Measurements from ENCODE around the gene XYLT1.
"Not testable (repeated sequence)": the region's sequence is repeated elsewhere in the genome, so short reads cannot be mapped to it uniquely, and the experiment has no call there.

XYLT1 gene

DNA sequence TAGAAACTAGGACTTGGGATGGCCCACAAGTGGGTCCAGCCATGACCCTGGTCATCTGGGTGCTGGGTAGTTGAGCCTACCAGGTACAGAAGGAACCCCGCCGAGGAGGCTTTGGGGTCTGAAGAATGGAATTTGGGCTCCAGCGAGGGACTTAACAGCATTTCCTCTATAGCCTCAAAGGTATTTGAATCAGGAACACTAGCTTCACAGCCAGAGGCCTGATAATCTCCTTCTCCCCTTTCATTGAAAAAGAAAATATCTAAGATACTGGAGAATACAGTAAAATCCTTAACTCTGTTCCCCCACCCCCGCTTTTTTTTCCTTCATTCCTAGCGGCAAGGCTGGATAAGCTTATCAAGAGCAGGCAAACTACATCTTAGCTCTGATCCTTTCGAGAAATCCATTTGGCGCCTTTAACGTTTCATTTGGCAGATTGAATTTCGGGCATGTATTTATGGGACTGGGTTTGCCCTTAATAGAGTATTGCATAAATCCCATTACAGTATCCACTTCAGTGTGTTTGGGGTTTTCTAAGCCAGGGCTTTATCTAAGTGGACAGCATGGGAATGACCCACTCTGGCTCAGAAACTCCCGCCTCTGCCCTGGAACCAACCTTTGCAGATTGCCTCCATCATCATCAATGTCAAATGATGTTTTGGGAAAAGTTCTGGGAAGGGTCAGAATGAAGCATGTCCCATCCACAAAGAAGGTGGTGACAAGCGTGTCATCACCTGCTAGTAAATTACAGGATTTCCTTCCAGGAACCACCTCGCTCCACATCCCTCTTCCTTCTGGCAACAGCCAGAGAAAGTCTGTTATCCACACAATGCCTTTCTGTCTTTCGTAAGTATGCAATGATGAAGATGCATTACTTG lies 36.9 kb downstream of the XYLT1 start:
- in situ Hi-C loops (cut with HindIII; ENCODE audit: low sequenced_read_pairs), result no loop called here

DNA sequence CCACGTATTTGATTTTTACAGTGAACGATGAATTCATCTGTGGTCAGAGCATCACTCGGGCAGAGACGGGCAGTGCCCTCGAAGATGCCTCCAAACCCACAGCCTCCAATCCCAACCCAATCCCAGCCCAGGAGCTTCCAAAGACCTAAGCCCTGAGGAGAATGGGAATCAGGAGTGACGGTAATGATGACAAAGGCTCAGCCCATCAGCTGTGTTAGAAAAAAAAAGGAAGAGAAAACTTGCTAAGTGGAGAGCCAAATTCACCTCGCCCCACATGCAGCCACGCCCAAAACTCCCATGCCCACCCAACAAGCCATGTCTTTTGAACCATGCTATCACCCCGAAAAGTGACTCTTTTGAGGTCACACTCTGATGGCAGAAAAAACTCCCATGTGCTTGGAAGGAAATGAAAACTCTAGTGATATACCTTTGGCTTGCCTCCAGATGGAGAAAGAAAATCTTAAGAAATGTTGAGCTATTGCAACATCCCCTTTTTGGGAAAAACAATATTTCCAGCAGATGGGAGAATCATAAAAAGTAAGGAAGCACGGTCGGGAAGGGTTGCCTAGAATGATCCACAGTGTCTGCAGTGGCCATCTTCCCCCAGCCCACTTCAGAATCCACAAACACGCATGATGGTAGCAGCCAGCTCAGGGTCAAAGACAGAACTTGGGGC lies 37.7 kb downstream of the XYLT1 start:
- in situ Hi-C loops (cut with HindIII; ENCODE audit: low sequenced_read_pairs), result no loop called here

DNA sequence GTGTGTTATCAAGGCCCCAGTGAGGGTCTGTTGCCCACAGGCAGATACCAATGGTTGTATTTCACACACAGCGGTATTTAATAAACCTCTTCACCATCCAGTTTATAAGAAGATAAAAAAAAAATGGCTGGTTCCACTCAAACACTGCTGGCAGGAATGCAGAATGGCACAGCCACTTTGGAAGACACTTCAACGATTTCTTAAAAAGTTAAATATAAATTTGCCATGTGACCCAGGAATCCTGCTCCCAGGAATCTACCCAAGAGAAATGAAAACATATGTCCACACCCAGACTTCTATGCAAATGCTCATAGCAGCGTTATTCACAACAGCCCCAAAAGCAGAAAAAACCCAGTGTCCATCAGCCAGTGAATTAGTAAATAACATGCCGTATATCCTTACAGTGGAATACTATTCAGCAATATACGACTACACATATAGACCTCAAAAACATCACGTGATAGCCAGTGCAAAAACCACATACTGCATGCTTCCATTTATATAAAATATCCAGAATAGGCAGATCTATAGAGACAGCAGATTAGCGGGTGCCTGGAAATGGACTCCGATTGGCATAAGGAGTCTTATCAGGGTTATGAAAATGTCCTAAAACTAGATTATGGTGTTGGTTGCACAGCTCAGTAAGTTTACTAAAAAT lies 38.7 kb downstream of the XYLT1 start:
- in situ Hi-C loops (cut with HindIII; ENCODE audit: low sequenced_read_pairs), result no loop called here

DNA sequence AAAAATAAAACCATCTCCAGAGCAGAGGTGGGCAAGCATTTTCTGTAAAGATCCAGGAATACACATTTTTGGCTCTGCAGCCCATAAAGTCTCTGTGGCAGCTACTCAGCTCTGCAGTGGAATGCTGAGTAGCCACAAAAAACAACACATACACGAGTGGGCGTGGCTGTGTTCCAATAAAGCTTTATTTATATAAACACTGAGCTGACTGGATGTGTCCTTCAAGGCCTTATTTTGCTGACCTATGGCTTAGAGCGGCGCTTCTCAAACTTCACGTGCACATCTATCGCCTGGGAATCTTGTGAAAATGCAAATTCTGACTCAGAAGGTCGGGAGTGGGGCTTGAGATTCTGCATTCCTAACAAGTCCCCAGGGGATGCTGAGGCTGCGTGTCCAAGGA lies 39.7 kb downstream of the XYLT1 start:
- in situ Hi-C loops (cut with HindIII; ENCODE audit: low sequenced_read_pairs), result no loop called here

DNA sequence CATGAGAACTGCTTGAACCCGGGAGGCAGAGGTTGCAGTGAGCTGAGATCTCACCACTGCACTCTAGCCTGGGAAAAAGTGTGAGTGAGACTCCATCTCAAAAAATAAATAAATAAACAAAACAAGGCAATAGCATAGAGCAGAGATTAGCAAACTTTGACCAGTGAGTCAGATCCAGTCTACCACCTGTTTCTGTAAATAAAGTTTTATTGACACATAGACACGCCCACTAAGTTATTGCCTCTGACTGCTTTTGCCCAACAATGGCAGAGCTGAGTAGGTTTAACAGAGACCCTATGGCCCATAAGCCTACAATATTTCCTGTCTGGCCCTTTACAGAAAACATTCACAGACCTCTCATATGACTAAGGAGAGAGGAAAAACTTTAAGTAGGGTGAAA lies 44.3 kb downstream of the XYLT1 start:
- in situ Hi-C loops (cut with HindIII; ENCODE audit: low sequenced_read_pairs), result no loop called here

DNA sequence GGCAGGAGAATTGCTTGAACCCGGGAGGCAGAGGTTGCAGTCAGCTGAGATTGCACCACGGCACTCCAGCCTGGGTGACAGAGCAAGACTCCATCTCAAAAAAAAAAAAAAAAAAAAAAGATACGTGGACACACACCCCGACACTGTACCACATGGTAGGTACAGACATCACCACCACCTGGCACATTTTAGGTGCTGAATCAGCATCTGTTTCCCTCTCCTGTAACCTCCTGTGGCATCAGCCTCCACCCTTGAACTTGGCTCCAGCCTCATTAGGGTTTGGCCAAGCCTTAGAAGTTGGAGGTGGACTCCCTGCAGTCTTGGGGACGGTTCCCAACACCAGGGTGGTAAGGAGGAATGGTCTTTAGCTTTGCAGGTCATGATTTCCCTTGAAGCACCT lies 46.0 kb downstream of the XYLT1 start:
- in situ Hi-C loops (cut with HindIII; ENCODE audit: low sequenced_read_pairs), result no loop called here

DNA sequence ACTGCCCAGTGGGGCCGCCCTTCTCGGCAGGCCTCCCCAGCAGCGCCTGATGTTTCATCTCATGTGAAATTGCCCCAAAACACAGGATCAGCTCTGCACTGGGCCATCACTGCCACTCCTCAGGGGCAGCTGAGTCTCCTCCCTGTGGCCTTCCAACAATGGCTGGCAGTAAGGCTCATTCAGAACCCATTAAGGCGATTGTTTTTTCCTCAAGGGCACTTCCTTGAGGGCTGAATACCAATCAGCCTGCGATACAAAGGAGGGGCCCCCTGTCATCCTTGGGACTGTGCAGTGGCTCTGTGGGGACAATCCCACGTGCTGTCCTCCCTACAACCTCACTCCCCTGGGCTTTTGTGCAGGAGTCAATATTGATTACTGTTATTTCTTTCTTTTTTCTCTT lies 47.5 kb downstream of the XYLT1 start:
- in situ Hi-C loops (cut with HindIII; ENCODE audit: low sequenced_read_pairs), result no loop called here

DNA sequence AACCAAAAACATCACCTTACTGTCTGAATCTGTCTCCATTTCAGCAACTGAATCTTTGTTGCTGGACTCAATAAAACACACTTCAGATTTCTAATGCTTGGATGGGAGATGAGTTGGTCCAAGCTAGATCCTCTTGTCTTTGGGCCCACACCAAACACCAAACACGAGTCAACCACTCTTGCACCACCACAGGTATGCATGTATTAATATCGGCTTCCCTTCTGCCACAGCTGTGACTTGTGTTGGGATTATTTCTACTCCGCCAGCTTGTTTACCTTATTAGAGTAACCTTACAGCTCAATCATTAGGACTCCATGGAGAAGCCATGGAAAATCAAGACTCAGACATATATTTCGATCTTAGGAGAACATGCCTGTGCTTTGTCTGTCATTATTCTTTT lies 49.9 kb downstream of the XYLT1 start:
- in situ Hi-C loops (cut with HindIII; ENCODE audit: low sequenced_read_pairs), result no loop called here

DNA sequence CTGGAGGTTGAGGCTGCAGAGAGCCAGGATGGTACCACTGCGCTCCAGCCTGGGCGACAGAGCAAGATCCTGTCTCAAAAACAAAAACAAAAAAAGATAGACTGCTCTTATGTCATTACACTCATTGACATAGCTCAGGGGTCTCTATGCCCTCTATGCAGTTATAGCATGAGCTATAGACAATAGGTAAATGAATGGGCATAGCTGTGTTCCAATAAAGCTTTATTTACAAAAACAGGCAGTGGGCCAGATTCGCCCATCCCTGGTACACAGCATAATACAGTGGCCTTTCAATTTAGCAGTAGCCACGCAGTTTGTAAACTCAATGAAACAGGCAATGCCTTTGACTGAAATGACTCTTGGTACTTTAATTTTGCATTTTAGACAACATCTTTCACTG lies 51.5 kb downstream of the XYLT1 start:
- in situ Hi-C loops (cut with HindIII; ENCODE audit: low sequenced_read_pairs), result no loop called here

DNA sequence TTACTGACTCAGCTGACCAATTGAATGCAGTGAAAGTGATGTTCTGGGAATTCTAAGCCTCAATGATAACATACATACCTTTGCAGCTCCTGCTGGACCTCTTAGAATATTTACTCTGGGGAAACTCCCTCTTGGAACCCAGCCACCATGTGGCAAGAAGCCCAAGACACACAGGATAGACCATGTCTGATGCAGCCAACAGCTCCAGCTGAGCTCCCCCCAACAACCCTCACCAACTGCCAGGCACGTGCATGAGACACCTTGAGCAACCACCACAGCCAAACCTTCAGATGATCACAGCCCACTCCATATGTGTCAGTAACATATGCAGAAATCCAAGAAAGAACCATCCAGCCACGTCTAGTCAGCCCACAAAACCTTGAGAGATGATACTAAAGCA lies 53.0 kb downstream of the XYLT1 start:
- in situ Hi-C loops (cut with HindIII; ENCODE audit: low sequenced_read_pairs), result no loop called here

DNA sequence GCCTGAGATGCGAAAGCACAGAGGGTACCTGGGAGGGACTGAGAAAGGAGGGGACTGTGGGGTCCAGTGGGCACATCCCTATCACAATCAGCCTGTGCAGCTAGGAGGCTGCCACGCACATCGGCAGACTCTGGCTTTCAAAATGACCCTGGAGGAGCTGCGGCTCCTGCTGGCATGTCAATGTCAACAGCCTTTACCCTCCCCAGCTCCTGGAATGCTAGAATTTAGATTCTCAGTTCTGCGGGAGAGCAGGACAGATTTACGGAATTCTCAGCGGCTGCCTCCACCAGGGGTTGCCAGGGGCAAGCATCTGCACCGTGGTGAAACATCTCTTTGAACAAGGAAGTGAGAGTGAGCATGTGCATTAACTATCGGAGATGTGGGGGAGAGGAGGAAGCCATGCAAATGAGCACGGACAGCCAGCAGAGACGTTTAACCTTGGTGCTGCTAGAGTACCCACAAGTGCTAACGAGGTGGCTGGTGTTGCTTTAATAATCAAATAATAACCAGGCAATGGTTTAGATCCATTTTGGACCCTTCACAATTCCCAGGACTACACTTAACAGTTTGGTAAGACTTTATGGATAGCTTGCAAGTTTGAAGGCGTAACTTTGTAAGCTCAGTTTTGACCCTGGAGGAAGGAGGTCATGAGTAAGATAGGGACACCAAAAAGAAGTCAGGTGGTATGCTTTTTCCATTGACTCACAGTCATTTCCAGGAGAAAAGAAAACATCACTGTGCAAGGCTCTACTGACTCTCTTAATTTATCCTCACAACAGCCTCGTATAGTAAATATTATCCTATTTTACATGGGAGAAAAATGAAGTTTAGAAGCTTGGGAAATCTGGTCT lies 54.1 kb downstream of the XYLT1 start:
- in situ Hi-C loops (cut with HindIII; ENCODE audit: low sequenced_read_pairs), result no loop called here

DNA sequence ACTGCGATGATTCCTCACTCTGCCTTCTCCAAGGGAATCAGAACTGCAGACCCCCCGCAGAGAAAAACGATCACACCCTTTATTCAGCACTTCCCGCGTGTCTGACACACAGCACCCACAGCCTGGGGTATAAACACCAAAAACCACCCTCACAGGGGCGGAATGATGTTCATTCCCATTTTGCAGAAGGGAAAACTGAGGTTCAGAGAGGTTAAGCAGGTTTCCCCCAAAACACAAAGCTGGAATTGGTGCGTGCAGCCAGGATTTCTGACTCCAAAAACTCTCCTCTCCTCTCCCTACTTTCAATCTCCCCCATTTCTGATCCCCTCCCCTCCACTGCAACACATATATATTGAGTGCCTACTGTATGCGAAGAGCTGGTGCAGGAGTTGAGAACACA lies 55.8 kb downstream of the XYLT1 start:
- in situ Hi-C loops (cut with HindIII; ENCODE audit: low sequenced_read_pairs), result no loop called here

DNA sequence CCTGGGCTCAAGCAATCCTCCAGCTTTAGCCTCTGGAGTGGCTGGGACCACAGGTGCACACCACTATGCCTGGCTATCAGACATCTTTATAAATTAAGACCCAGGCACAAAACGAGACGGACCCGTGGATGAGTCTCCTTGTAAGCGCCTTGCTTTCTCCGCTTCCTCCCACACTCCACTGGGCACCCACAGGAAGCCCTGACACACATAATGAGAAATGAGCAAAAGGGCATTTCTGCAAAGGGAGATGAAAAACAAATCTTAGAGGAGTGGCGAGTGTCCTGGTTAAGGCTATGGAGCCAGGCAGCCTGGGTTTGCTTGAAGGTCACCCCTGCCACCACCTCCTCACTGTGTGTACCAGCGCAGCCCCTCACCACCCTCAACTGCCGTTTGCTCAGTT lies 56.3 kb downstream of the XYLT1 start:
- in situ Hi-C loops (cut with HindIII; ENCODE audit: low sequenced_read_pairs), result no loop called here

DNA sequence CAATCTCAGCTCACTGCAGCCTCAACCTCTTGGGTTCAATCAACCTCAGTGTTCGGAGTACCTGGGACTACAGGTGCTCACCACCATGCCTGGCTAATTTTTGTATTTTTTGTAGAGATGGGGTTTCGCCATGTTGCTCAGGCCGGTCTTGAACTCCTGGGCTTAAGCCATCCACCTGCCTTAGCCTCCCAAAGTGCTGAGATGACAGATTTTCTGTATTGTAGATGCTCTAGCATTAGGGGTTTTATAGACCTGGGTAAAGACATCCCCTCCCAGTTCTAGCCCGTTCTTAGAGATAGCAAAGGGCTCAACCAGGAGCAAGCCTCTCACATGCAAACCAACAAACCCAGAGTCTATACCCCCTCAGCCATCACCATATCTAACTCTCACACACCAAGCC lies 57.3 kb downstream of the XYLT1 start:
- in situ Hi-C loops (cut with HindIII; ENCODE audit: low sequenced_read_pairs), result no loop called here

DNA sequence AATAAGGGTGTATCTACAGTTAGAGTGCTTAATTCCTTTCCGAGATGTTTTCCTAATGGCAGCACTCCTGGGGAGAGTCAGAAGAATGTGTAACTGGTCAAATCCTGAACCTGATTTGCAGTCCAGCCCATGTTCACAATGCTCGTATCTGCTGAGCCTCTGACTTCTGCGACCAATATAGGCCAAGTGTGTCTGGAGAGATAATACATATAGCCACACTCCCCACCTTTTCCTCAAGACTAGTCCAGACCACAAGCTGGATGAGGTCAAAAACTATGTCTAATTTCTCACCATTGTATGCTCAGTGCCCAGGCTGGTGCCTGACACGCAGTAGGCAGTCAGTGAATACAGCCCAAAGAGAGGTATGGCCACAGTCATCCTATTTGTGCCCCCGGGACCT lies 58.0 kb downstream of the XYLT1 start:
- in situ Hi-C loops (cut with HindIII; ENCODE audit: low sequenced_read_pairs), result no loop called here

DNA sequence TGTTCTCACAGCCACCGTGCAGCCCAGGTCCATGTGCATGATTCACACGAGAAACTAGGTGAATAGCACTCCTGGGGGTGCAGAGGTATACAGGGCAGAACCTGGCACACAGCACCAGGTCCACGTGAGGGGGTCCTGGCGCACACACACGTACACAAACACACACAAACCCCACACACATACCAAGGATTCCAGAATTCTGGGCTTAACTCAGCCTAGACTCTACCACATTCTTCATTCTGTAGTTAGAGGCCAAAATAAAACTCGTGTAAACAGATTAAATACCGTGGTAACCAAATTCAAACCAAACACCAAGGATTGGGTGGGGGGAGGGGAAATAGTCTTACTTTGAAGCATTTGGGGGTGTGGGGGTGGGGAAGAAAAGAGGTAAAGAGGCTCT lies 58.5 kb downstream of the XYLT1 start:
- in situ Hi-C loops (cut with HindIII; ENCODE audit: low sequenced_read_pairs), result no loop called here

DNA sequence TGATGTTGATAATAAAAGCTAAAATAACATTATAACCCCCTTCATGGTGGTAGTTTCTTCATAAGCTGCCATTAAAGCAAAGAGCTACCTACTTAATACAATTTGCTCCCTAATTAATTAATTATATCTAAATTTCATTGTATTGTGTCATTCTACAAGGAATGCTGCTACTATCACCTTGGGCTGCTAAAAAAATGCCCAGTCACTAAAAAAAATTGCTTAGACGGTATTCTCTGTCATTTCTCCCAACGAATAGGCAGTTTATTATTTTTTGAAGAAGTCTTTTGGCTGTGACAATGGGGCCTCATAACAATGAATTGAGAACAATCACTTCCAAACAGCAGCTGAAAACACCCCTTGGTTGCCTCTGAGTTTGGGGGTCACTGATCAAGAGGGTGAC lies 59.5 kb downstream of the XYLT1 start:
- in situ Hi-C loops (cut with HindIII; ENCODE audit: low sequenced_read_pairs), result no loop called here

DNA sequence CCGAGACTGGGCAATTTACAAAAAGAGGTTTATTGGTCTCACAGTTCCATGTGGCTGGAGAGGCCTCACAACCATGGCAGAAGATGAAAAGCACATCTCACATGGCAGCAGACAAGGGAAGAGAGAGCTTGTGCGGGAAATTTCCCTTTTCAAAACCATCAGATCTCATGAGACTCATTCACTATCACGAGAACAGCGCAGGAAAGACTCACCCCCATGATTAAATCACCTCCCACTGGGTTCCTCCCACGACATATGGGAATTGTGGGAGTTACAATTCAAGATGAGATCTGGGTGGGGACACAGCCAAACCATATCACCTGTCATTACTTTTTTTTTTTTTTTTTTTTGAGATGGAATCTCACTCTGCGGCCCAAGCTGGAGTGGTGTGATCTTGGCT lies 60.4 kb downstream of the XYLT1 start:
- in situ Hi-C loops (cut with HindIII; ENCODE audit: low sequenced_read_pairs), result not testable (repeated sequence)

DNA sequence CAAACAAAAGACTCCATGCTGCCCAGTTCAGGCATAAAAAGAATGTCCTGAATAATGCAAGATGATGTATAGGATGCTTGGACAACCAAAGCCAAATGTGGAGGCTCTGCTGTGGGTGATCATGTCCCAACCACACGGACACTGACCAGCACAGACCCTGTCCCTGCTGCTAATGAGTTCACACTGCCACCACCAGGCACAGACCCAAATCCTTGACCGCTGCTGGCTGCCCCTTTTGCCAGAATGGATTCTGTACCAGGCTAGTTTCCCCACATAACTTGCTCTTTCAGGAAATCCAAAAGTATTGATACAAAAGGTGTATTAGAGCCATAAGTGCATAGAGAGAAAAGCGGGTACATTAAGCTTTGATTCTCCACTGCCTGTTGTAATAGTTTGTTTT lies 60.9 kb downstream of the XYLT1 start:
- in situ Hi-C loops (cut with HindIII; ENCODE audit: low sequenced_read_pairs), result no loop called here

DNA sequence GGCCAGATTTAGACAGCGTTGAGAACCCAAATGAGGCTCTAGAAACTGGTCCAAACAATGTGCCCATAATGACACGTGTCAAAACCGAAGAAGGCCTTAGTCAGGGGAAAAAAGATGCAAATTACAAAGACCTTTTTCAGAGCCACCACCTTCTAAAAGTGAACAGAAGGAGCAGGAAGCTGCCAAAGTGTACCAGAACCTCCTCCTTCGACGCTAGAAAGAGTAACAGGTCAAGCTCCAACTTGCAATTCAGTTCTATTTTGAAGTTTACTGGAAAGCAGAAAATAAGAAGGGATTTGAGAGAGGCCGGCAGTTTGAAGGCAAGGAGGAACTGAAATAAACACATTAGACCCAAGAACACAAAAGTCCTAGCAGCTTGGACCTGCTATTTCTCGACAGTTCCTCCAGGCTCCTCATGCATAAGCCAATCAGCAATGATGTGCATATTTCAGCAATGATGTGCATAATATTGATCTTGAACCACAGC lies 61.8 kb downstream of the XYLT1 start:
- in situ Hi-C loops (cut with HindIII; ENCODE audit: low sequenced_read_pairs), result no loop called here

DNA sequence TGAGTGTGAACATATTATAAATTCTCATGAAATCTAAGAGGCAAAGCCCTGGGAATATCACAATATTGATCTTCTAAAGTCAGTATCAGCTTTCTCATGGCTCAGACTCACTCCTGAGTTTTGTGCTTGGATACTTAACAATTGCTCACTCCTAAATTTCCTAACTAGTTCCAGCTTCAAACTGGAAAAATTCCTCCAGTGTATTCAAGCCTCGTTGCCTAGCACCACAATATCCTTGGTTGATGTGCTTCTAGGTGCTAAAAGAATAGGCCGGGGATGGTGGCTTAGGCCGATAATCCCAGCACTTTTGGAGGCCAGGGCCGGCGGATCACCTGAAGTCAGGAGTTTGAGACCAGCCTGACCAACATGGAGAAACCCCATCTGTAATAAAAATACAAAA lies 62.5 kb downstream of the XYLT1 start:
- in situ Hi-C loops (cut with HindIII; ENCODE audit: low sequenced_read_pairs), result no loop called here

Measured in endothelial cell of hepatic sinusoid (primary cell).